Cardiac muscle cell (in vitro differentiated cells and primary cell): ENCODE measurements around the gene PPIL6. TPM values are rescaled to one million over a fixed set of nuclear protein-coding genes. Genes with fewer than 3 reads are reported as not detected.

Experiments
- DNase-seq, 2 donors: peaks; one replicate each; pipeline versions ENCODE4 v3.0.0 to v3.0.0-alpha.2; 2010 to 2017; ENCODE audit warnings: low read depth in 1 of 2, low spot score in 1 of 2
- H3K27ac ChIP-seq: fragments of 200-600 bp; sonication (generic); 2 replicates; pipeline ENCODE4 v1.5.1; 2016
- H3K27me3 ChIP-seq: fragments of 200-600 bp; sonication (generic); 2 replicates; pipeline ENCODE4 v1.6.0; 2016; ENCODE audit warnings: control low read depth
- H3K36me3 ChIP-seq: fragments of 200-600 bp; sonication (generic); 2 replicates; pipeline ENCODE4 v1.5.1; 2016; ENCODE audit warnings: control low read depth
- H3K4me1 ChIP-seq: fragments of 200-600 bp; sonication (generic); 2 replicates; pipeline ENCODE4 v1.8.1; 2017; ENCODE audit warnings: low read depth, mild to moderate bottlenecking, mixed run types
- H3K4me3 ChIP-seq: fragments of 200-600 bp; sonication (generic); 2 replicates; pipeline ENCODE4 v1.5.1; 2016; ENCODE audit warnings: mild to moderate bottlenecking
- H3K9me3 ChIP-seq: fragments of 200-600 bp; sonication (generic); 2 replicates; pipeline ENCODE4 v1.5.1; 2017; ENCODE audit warnings: low read depth, mild to moderate bottlenecking, control low read depth
- polyA plus RNA-seq: library from polyadenylated mRNA; unstranded; fragments of >200 nt; fragmentation: Nextera tagmentation; extraction: Ambion mirVana; gene quantifications from 2 replicates; pipeline ENCODE4 v1.2.1, GENCODE V29; 2016
- total RNA-seq: library from RNA; depleted of rRNA; stranded (reverse); fragments of >200 nt; gene quantifications from 2 replicates; pipeline ENCODE4 v1.2.3, GENCODE V29; 2016
- TF ChIP-seq, protein P1 (sequence below): IDR thresholded peaks from 2 replicates; pipeline ENCODE4 v1.5.1; 2012; ENCODE audit warnings: low read depth, mild to moderate bottlenecking, low read length

PPIL6 gene
- total and polyA plus RNA-seq, 2 experiments from 2014 or later: 7.3 to 8.7 TPM

DNA sequence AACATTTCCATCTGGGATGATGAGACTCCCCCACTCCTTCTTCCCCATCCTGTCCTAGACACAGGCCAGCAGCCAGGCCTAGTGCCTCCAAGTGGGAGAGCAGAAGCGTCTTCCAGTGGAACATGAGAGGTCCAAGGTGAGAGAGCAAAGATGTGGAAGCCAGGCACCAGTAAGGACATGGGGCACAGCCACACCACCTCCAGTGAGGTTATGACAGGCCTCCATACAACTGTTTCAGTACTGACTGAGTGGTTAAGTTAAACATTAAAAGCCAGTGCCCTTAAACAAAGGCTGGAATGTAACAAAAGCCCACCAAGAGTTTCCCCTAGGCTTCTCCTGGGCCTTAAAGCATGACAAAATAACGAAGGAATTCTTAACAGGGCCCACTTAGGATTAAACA, 37.3 kb upstream of the PPIL6 start:
- no peak for DNase-seq
- no peaks in the 10 kb centered on the region for H3K27me3 ChIP-seq
- no peaks in the 10 kb centered on the region for H3K9me3 ChIP-seq
- peaks cover 6% of the 10 kb centered on the region for H3K4me1 ChIP-seq
- H3K27ac ChIP-seq: no peak overlapping the region
- no peak overlapping the region for H3K4me3 ChIP-seq
- peaks cover 14% of the 10 kb centered on the region for H3K36me3 ChIP-seq
- TF ChIP-seq, protein P1, sequence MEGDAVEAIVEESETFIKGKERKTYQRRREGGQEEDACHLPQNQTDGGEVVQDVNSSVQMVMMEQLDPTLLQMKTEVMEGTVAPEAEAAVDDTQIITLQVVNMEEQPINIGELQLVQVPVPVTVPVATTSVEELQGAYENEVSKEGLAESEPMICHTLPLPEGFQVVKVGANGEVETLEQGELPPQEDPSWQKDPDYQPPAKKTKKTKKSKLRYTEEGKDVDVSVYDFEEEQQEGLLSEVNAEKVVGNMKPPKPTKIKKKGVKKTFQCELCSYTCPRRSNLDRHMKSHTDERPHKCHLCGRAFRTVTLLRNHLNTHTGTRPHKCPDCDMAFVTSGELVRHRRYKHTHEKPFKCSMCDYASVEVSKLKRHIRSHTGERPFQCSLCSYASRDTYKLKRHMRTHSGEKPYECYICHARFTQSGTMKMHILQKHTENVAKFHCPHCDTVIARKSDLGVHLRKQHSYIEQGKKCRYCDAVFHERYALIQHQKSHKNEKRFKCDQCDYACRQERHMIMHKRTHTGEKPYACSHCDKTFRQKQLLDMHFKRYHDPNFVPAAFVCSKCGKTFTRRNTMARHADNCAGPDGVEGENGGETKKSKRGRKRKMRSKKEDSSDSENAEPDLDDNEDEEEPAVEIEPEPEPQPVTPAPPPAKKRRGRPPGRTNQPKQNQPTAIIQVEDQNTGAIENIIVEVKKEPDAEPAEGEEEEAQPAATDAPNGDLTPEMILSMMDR: no peak

- H3K36me3 ChIP-seq: peaks cover 14% of the 10 kb centered on the region
Measured at GRCh38 chr6:109477184-109477583, 36.8 kb upstream of the PPIL6 start.

DNA sequence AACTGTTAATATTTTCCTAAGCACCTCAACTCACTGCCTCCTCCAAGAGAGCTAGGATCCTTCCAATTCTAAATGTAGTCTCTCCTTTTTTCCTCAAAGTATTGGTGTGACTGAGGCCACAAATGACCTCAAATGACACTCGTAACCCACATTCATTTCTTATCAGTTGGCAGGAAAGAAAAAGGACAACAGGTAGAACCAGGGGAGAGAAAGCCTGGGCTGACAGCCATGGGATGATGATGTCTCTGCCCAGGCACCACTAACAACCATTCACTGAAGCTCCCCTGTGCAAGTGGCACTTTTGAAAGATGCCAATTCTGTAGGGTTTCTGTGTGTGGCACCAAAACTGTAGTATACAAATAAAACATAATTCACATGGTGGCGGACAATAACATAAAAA, 35.2 kb upstream of the PPIL6 start:
- H3K27ac ChIP-seq: no peak overlapping the region
- DNase-seq: no peak
- H3K36me3 ChIP-seq: peaks cover 14% of the 10 kb centered on the region
- no peaks in the 10 kb centered on the region for H3K27me3 ChIP-seq
- TF ChIP-seq, protein P1: no peak
- H3K9me3 ChIP-seq: no peaks in the 10 kb centered on the region
- peaks cover 6% of the 10 kb centered on the region for H3K4me1 ChIP-seq
- H3K4me3 ChIP-seq: no peak overlapping the region

More at GRCh38 chr6:109477184-109477583, 36.8 kb upstream of the PPIL6 start:
- Histone ChIP-seq H3K27me3 (no peaks in the 10 kb centered on the region), H3K9me3 (no peaks in the 10 kb centered on the region), H3K27ac (no peak overlapping the region), H3K4me3 (no peak overlapping the region), H3K4me1 (peaks cover 6% of the 10 kb centered on the region)
- TF ChIP-seq, protein P1: no peak
- DNase-seq: no peak

- Histone ChIP-seq H3K4me3 (no peak overlapping the region), H3K36me3 (peaks cover 14% of the 10 kb centered on the region), H3K4me1 (peaks cover 2% of the 10 kb centered on the region), H3K9me3 (no peaks in the 10 kb centered on the region), H3K27ac (no peak overlapping the region), H3K27me3 (no peaks in the 10 kb centered on the region)
- TF ChIP-seq, protein P1: no peak
- DNase-seq: no peak
Measured at GRCh38 chr6:109474995-109475394, 34.6 kb upstream of the PPIL6 start.

DNA sequence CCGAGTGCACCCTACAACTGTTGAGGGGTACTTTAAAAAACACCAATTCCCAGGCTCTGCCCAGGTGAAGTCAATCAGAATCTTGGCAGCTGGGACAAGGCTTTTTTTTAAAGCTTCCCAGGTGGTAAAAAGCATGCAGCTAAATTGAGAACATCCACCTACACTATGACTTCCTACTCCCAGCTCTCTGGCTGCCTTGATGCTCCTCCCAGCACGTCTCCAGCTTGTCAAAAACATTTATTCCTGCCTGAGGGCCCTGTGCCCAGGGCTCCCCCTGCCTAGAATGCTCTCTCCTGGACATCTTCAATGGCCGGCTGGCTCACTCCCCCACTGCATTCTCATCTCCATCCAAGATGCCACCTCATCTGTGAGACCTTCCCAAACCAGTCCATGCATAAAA, 32.7 kb upstream of the PPIL6 start:
- H3K27me3 ChIP-seq: no peaks in the 10 kb centered on the region
- TF ChIP-seq, protein P1: no peak
- no peak for DNase-seq
- no peaks in the 10 kb centered on the region for H3K9me3 ChIP-seq
- H3K4me3 ChIP-seq: no peak overlapping the region
- H3K4me1 ChIP-seq: no peaks in the 10 kb centered on the region
- H3K27ac ChIP-seq: no peak overlapping the region
- H3K36me3 ChIP-seq: peaks cover 14% of the 10 kb centered on the region
